K562 (cell line): Measurements from ENCODE around the gene NAV2. TPM values are rescaled to one million over a fixed set of nuclear protein-coding genes. Genes with fewer than 3 reads are reported as not detected.

Experiments used
- ELK3 ChIP-seq: fragments of 450-650 bp; formaldehyde crosslinking; IDR thresholded peaks from 2 replicates; pipeline ENCODE4 v1.4.0; 2020; ENCODE audit warnings: mild to moderate bottlenecking
- FIP1L1 ChIP-seq: fragments of 200-400 bp; formaldehyde crosslinking; IDR thresholded peaks from 2 replicates; pipeline ENCODE4 v1.6.1; 2018; ENCODE audit warnings: mild to moderate bottlenecking, low read depth, low read length; ENCODE audit not compliant: poor library complexity, severe bottlenecking
- KHSRP ChIP-seq: fragments of 450-650 bp; IDR thresholded peaks from 2 replicates; pipeline ENCODE4 v1.6.1; 2017
- NKRF ChIP-seq: fragments of 450-650 bp; IDR thresholded peaks from 2 replicates; pipeline ENCODE4 v1.6.1; 2016; ENCODE audit warnings: borderline replicate concordance
- PCBP1 ChIP-seq: fragments of 200-400 bp; formaldehyde crosslinking; IDR thresholded peaks from 2 replicates; pipeline ENCODE4 v1.6.1; 2018; ENCODE audit warnings: mild to moderate bottlenecking, low read depth, low read length; ENCODE audit not compliant: poor library complexity, severe bottlenecking
- SAP30 ChIP-seq: fragments of 200-600 bp; sonication (generic); IDR thresholded peaks from 2 replicates; pipeline ENCODE4 v1.6.1; 2012; ENCODE audit warnings: borderline replicate concordance, low read depth, mild to moderate bottlenecking, moderate library complexity, low read length, control low read depth, inconsistent platforms; ENCODE audit not compliant: insufficient read depth, poor library complexity, severe bottlenecking
- ZBTB40 ChIP-seq, 2 experiments: fragments of 450-650 bp in 1 of 2; sonication (generic) in 1 of 2; formaldehyde crosslinking in 1 of 2; IDR thresholded peaks; 2 replicates each; pipeline versions ENCODE4 v1.7.1 to v1.9.0; 2016 to 2022; ENCODE audit warnings: inconsistent platforms in 1 of 2, mild to moderate bottlenecking in 1 of 2, missing genetic modification reagents in 1 of 2
- ZC3H4 ChIP-seq: sonication (generic); formaldehyde crosslinking; IDR thresholded peaks from 2 replicates; pipeline ENCODE4 v1.9.0; 2021; ENCODE audit warnings: missing genetic modification reagents, borderline replicate concordance
- ZNF57 ChIP-seq: fragments of 450-650 bp; formaldehyde crosslinking; IDR thresholded peaks from 2 replicates; pipeline ENCODE4 v1.4.0; 2020; ENCODE audit warnings: mild to moderate bottlenecking, moderate library complexity
- ZNF778 ChIP-seq: fragments of 450-650 bp; formaldehyde crosslinking; IDR thresholded peaks from 2 replicates; pipeline ENCODE4 v1.4.0; 2020; ENCODE audit warnings: mild to moderate bottlenecking, moderate library complexity
- ZSCAN29 ChIP-seq: fragments of 450-650 bp; IDR thresholded peaks from 2 replicates; pipeline ENCODE4 v1.6.1; 2017
- polyA plus RNA-seq, 8 experiments: library from polyadenylated mRNA; depleted of rRNA in 4 of 8; stranded (reverse) in 5 of 8; unstranded in 3 of 8; fragments of >200 nt; fragmentation: Nextera tagmentation in 2 of 8; fragmentation: Illumina TruSeq in 1 of 8; extraction: Ambion mirVana in 2 of 8; extraction: Trizol in 1 of 8; gene quantifications; 2 replicates each; pipeline versions ENCODE4 v1.2.1 to v1.2.3, GENCODE V29; 2011 to 2014; ENCODE audit warnings: inconsistent platforms in 1 of 8, missing spikeins in 1 of 8
- total RNA-seq, 7 experiments: library from RNA; depleted of rRNA in 6 of 7; stranded (reverse); fragments of >200 nt in 6 of 7; fragmentation: Illumina TruSeq in 2 of 7; extraction: Trizol in 2 of 7; gene quantifications; 2 replicates each; pipeline versions ENCODE4 v1.2.1 to v1.2.3, GENCODE V29; 2011 to 2021; ENCODE audit warnings: low replicate concordance in 1 of 7

NAV2 gene
- total and polyA plus RNA-seq, 9 of the 15 experiments (the other 6 are each of a cell fraction or from before 2014, with no cell fraction given): 0.03 to 0.35 (median 0.05) TPM

- 0 out of 2 replicates have a peak, but pooled peaks have one; percentile 20 for TF ChIP-seq ZBTB40 (IDR thresholded peaks at IDR 0.05)
- TF ChIP-seq ZBTB40 (CRISPR knock-in tag; IDR thresholded peaks at IDR 0.05): no peak
- no peak for TF ChIP-seq SAP30
- no peak for TF ChIP-seq FIP1L1
- TF ChIP-seq ZC3H4: no peak
- no peak for TF ChIP-seq ELK3 (CRISPR knock-in tag)
- TF ChIP-seq ZNF57: no peak
- no peak for TF ChIP-seq ZNF778
- TF ChIP-seq NKRF: no peak
- no peak for TF ChIP-seq KHSRP
- no peak for TF ChIP-seq ZSCAN29
- TF ChIP-seq PCBP1: no peak
Observed at GRCh38 chr11:19978668-19979518, 266.3 kb downstream of the NAV2 start (continued).
